ENCODE measurements around the gene BLM.

The BLM gene

GRCh38 chr15:90857883-90858443 lies 140.8 kb downstream of the BLM start:
- DNase-seq: no peak

DNA sequence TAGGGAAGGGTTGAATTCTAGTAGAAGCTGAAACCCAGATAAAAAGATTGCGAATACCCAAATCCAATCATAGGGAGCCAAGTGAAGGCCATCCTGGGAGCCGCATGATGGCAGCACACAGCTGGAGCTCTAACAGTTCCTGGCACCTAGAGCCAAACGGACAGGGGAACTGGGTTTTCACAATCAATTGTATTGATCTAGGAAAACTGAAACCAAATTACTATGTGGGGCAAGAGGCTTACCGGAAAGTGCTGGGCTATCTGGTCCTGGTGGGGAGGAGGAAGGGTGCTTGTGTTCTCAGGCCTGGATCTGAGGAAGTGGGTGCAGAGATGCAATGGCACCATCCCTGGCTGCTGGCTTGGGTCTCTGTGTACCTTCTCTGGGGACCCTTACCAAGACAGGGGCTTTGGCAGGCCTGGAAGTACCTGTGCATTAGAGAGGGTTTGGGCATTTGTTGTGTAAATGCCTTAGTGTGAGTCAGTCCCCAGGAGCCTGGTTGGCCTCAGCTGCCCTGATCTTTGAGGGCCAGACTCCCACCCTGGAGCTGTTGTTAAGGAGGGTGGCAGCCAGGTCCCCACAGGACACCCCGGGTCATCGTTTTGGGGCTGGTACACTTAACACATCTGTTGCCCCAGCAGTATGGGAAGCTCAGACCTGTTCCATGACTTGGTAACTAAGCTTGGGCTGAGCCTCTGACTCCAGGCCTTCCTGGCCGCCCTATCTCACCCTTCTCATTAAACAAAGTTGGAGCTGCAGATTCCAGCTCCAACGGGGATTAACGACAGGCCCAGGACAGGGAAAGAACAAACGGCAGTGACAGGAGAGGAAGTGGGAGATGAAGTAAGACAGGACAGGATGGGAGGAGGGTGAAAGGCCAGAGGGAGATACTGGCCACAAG lies 142.3 kb downstream of the BLM start:
- DNase-seq: no peak

- no peak for DNase-seq
Measured at GRCh38 chr15:90860450-90860849, 143.3 kb downstream of the BLM start.

DNA sequence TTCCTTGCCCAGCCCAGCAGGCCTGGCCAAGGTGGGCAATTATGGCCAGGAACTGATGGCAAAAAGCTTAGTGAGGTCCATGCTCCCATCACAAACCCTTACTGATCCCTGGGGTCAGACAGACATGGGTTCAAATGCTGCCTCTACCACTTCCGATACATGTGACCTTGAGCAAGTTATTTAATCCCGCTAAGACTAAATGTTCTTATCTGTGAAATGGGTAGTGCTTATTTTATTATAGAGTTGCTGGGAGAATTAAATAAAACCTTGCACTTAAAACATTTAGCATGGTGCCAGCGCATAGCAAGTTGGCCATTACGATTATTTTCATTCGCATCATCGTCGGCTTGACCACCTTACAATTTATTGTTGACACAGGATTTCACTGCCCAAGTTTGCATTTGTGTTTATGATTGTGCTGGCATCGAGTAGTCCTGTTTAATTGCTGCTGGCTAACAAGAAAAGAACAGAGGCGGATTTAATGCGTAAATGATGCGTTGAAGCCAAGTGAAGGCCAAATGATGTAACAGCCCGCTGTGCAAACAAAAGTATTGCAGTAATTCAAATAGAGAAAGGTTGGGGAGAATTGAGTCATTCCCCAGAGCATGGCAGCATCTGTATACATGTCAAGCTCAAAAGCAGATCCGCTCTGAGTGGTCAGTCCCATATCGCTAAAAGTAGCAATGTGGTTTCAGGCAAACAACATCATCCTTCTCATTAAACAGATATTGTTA lies 144.0 kb downstream of the BLM start:
- DNase-seq: no peak

- no peak for DNase-seq
Measured at GRCh38 chr15:90862487-90862886, 145.3 kb downstream of the BLM start.

- DNase-seq: no peak
Measured at GRCh38 chr15:90862964-90863778, 146.0 kb downstream of the BLM start.

DNA sequence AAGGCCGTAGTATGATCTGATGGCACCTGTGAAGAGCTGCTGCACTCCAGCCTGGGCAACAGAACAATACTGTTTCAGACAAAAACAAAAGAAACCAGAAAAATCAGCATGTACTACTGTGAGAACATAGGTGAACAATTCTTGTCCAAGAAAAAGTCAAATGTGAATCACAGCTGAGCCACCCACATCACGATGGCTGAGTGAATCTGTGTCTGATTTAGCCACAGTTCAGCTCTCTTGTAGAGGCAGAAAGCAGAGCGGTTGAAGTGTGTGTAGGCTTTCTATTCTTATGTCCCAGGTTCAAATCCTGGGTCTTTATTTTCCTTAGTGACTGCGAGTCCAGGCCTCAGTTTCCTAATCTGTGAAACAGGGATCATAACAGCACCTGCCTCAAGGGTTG lies 146.8 kb downstream of the BLM start:
- DNase-seq: no peak

DNA sequence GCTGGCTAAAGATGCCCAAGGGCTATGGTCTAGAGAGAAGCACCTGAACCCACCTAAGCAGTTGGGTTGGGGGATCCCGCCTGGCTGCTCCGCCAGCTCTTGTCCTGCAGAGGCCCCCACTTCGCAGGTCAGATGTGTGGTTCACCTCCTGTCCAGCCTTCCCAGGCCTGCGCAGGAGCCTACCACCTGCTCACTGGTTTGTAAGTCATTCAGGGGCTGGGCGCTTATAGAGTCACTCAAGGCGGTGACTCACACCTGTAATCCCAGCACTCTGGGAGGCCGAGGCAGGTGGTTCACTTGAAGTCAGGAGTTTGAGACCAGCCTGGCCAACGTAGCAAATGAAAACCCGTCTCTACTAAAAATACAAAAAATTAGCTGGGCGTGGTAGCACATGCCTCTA lies 147.4 kb downstream of the BLM start:
- no peak for DNase-seq

DNA sequence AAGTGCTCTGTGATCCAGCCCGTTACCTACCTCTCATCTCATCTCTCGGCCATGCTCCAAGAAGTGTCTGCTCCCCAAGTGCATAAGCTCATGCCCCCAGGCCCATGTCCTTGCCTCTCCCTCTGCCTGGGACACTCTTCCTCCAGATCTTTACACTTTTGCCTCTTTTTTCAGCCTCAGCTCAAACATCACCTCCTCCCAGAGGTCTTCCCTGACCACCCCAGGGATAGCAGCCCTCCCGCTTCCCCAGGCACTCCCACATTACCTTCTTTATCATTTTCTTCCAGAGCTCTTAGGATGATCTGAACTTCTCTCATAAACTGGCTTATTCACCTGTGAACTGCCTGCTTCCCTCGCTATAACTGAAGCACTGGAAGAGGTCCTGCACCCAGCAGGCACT lies 148.6 kb downstream of the BLM start:
- no peak for DNase-seq
